HG03432 (cell line): ENCODE data around the gene H2BK1.

Source experiments
- ATAC-seq: cut with Tn5 transposase; IDR thresholded peaks from one replicate; pipeline ENCODE4 v1.9.1; 2021; ENCODE audit warnings: mild to moderate bottlenecking, moderate library complexity; ENCODE audit not compliant: unreplicated experiment

Gene H2BK1

GRCh38 chr7:151205730-151206129 lies 4.6 kb downstream of the H2BK1 start:
- no peak for ATAC-seq

GRCh38 chr7:151204383-151205032 lies 5.8 kb downstream of the H2BK1 start:
- ATAC-seq: no peak

GRCh38 chr7:151202836-151203235 lies 7.5 kb downstream of the H2BK1 start:
- ATAC-seq: no peak

- ATAC-seq: no peak
These were observed 8.5 kb downstream of the H2BK1 start for GRCh38 chr7:151201751-151202150.

- no peak for ATAC-seq
These were observed 8.9 kb downstream of the H2BK1 start for GRCh38 chr7:151201344-151201743.

- ATAC-seq: no peak
These were observed 11.1 kb downstream of the H2BK1 start for GRCh38 chr7:151198945-151199848.

- ATAC-seq: no peak
These were observed 12.4 kb downstream of the H2BK1 start for GRCh38 chr7:151197932-151198331.

- no peak for ATAC-seq
These were observed 14.5 kb downstream of the H2BK1 start for GRCh38 chr7:151195616-151196450.

GRCh38 chr7:151194188-151194587 lies 16.1 kb downstream of the H2BK1 start:
- ATAC-seq: no peak

- ATAC-seq: no peak
These were observed 16.9 kb downstream of the H2BK1 start for GRCh38 chr7:151193203-151193978.

GRCh38 chr7:151192002-151192539 lies 18.2 kb downstream of the H2BK1 start:
- no peak for ATAC-seq

- ATAC-seq: no peak
These were observed 18.7 kb downstream of the H2BK1 start for GRCh38 chr7:151191544-151191943.

GRCh38 chr7:151189038-151189437 lies 21.2 kb downstream of the H2BK1 start:
- no peak for ATAC-seq

GRCh38 chr7:151188252-151188542 lies 22.1 kb downstream of the H2BK1 start:
- no peak for ATAC-seq

GRCh38 chr7:151187409-151188251 lies 22.7 kb downstream of the H2BK1 start:
- no peak for ATAC-seq

GRCh38 chr7:151186640-151187408 lies 23.5 kb downstream of the H2BK1 start, which contains the start of gene ASB10:
Gene ASB10, minus strand, starts transcription at chr7:151187250. Its CDS starts 120 bp downstream, at chr7:151187130.
- ATAC-seq: no peak

- ATAC-seq: no peak
These were observed 24.3 kb downstream of the H2BK1 start for GRCh38 chr7:151185762-151186639.

- ATAC-seq: no peak
These were observed 29.3 kb downstream of the H2BK1 start for GRCh38 chr7:151181011-151181431.
